GM12874 (cell line): Measurements from ENCODE around the gene PGBD5.

Source experiments
- TF ChIP-seq, protein P1 (sequence below): IDR thresholded peaks from 2 replicates; pipeline ENCODE4 v1.5.1; 2011; ENCODE audit warnings: low read depth, mild to moderate bottlenecking, control low read depth, low read length, moderate library complexity; ENCODE audit not compliant: insufficient read depth

PGBD5 gene

GRCh38 chr1:230295367-230295766, 130.8 kb downstream of the PGBD5 start:
- TF ChIP-seq, protein P1, sequence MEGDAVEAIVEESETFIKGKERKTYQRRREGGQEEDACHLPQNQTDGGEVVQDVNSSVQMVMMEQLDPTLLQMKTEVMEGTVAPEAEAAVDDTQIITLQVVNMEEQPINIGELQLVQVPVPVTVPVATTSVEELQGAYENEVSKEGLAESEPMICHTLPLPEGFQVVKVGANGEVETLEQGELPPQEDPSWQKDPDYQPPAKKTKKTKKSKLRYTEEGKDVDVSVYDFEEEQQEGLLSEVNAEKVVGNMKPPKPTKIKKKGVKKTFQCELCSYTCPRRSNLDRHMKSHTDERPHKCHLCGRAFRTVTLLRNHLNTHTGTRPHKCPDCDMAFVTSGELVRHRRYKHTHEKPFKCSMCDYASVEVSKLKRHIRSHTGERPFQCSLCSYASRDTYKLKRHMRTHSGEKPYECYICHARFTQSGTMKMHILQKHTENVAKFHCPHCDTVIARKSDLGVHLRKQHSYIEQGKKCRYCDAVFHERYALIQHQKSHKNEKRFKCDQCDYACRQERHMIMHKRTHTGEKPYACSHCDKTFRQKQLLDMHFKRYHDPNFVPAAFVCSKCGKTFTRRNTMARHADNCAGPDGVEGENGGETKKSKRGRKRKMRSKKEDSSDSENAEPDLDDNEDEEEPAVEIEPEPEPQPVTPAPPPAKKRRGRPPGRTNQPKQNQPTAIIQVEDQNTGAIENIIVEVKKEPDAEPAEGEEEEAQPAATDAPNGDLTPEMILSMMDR = no peak

DNA sequence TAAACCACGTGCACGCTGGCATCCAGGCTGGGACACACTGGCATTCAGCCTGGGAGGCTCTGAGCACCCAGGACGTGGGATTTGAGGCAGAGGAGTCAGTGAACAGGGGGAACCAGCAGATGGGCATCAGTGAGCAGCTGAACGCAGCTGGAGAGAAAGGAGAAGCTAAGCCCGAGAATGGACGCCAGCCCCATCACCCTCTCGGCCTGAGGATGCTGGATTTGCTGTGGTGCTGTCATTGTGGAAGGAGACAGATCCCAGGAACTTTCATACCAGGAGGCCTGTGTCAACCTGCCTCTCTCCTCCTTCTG, 132.8 kb downstream of the PGBD5 start:
- TF ChIP-seq, protein P1 = no peak

DNA sequence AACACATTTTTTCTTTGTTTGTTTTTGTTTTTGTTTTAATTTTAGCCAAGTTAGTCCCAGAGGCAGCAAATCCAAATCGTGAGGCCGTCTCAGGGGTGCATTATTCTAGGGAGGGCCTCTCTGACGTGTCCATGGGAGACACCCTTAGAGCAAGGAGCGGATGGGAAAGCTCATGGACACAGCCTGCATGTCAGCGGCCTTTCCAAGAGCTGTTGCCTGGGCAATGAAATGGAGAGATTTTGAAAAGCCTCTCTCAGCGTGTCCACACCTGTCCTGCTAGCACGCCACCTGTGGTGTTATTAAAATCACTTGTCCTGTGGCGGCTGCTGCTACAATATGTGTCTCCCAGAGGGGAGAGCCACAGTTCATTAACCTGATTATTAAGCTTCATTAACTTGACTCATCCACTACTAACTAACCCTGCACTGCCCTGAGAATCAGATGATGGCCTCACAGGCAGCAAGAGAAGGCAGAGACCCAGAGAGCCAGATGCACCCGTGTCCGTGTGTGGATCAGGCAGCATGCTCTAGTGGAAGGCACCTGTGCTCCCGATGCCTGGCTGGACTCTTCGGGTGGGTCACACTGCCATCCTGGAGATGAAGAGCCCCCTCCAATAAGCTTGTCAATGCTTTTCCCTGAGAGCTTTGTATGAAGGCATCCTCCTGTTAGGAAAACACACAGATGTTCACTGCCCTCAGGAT, 133.3 kb downstream of the PGBD5 start:
- TF ChIP-seq, protein P1 = no peak

DNA sequence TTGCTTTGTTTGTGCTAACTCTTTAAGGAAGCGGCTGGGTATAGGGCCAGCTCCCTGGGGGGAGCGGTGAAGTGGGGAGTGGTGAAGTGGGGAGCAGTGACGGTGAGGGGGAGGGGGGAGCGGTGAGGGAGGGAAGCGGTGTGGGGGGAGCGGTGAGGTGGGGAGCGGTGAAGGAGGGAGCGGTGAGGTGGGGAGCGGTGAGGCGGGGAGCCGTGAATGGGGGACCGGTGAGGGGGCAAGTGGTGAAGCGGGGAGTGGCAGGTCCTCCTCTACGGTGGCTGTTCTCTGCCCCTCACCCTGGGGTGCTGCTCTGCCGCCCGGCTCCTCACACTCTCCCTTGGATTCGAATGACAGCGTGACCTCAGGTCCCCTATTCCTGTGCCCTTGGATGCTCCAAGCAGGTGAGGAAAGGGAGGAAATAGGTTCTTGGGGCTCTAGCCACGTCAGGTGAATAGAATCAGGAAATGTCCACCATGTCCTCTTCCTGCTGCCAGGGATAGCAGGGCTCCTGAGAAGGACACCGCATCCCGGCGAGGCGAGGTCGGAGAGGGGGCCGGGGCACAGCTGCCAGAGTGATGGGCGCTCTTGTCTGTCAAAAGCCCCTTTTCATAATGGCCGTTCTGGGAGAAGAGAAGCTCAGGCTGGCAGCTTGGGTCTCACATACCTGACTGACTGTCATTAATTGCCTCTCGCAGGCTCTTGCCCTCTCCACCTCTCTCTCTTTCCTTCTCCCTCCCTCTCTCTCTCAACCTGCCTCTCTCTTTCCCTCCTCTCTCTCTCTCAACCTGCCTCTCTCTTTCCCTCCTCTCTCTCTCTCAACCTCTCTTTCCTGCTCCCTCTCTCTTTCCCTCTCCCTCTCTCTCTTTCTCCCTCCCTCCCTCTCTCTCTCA, 134.2 kb downstream of the PGBD5 start:
- TF ChIP-seq, protein P1 = no peak

DNA sequence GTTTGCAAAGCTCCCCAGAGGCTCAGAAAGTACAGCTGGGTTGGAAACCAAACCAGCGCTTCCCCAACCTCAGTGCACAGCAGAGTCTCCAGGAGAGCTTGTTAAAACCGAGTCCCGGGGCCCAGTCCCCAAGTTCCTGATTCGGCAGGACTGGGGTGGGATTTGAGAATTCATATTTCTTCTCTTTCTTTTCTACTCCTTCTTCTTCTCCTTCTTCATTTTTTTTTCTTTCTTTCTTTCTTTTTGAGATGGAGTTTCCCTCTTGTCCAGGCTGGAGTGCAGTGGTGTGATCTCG, 136.8 kb downstream of the PGBD5 start:
- TF ChIP-seq, protein P1 = no peak

DNA sequence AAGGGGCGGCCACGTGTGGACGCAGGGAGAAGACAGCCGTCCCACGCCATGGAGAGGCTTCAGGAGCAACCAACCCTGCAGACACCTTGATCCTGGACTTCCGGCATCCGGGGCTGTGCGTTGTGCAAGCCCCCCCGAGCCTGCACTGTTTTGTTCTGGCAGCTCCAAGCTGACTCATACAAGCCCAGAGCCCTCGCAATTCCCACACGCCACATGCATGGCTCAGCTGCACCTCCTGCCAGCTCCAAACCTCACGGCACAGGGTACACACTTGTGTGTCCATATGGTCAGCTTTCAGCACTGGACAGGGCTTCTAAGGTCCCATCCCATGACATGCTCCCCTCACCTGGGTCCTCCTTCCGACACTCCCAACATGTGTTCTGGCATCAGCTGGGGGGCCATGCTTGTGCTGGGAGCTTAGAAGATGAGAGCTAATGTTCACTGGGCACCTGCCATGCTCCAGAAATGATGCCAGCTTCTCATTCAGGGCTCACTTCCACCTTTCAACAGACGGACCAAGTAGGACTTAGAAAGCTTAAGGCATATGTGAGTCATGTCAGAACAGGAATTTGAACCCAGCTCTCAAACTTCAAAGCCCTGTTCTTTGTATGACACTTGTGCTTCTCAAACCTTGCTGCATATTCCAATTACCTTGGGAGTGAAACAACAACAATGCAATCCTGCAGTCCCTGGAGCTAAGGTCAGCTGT, 137.3 kb downstream of the PGBD5 start:
- TF ChIP-seq, protein P1 = no peak

GRCh38 chr1:230287674-230288315, 138.3 kb downstream of the PGBD5 start:
- TF ChIP-seq, protein P1 = no peak
